Peyer's patch (tissue), 4 donors: ENCODE results near the gene CYP4F12. TPM values are rescaled to one million over a fixed set of nuclear protein-coding genes. Genes with fewer than 3 reads are reported as not detected.

ENCODE experiments used
- DNase-seq, 3 donors: peaks; one replicate each; pipeline ENCODE4 v3.0.0-alpha.2; 2017 to 2019
- H3K27ac ChIP-seq, 4 donors: fragments of 200-600 bp; sonication (generic); one replicate each; pipeline ENCODE4 v1.5.1; 2016 to 2019
- H3K27me3 ChIP-seq, 2 donors: fragments of 200-600 bp; sonication (generic); one replicate each; pipeline ENCODE4 v1.5.1; 2019
- H3K36me3 ChIP-seq, 3 donors: fragments of 200-600 bp; sonication (generic); one replicate each; pipeline ENCODE4 v1.5.1; 2016 to 2019
- H3K4me1 ChIP-seq, 4 donors: fragments of 200-600 bp; sonication (generic); one replicate each; pipeline ENCODE4 v1.5.1; 2016 to 2019
- H3K4me3 ChIP-seq, 4 donors: fragments of 200-600 bp; sonication (generic); 1 replicate in 3 of 4; 2 replicates in 1 of 4; pipeline ENCODE4 v1.5.1; 2016 to 2019; ENCODE audit warnings: mild to moderate bottlenecking in 1 of 4
- H3K9me3 ChIP-seq, 4 donors: fragments of 200-600 bp; sonication (generic); one replicate each; pipeline ENCODE4 v1.5.1; 2016 to 2019; ENCODE audit warnings: mild to moderate bottlenecking in 1 of 4
- POLR2A ChIP-seq, 2 donors: fragments of 450-650 bp; IDR thresholded peaks; one replicate each; pipeline ENCODE4 v1.5.1; 2017; ENCODE audit warnings: antibody characterized with exemption in 2 of 2, mild to moderate bottlenecking in 2 of 2, moderate library complexity in 2 of 2
- total RNA-seq, 4 donors: library from RNA; depleted of rRNA; stranded (reverse); fragments of >200 nt; gene quantifications; one replicate each; pipeline ENCODE4 v1.1.0, GENCODE V29; 2016
- TF ChIP-seq, protein P1 (sequence below), 6 experiments: fragments of 450-650 bp in 4 of 6; fragments of 200-600 bp in 2 of 6; sonication (generic) in 1 of 6; IDR thresholded peaks; one replicate each; pipeline ENCODE4 v1.5.1; 2017 to 2019; ENCODE audit warnings: antibody characterized with exemption in 6 of 6, mild to moderate bottlenecking in 3 of 6, moderate library complexity in 1 of 6

CYP4F12 gene
- total RNA-seq, 4 donors from 2014 or later: 64.4 to 736 (median 551) TPM

GRCh38 chr19:15702534-15702930, 29.6 kb downstream of the CYP4F12 start:
- Histone ChIP-seq H3K9me3 (no peaks in the 10 kb centered on the region), H3K27ac (peak overlapping the region in 3 of 4 donors; percentile 55 to 95 (median 90)), H3K36me3 (peaks cover 0 to 23% (median 0%) of the 10 kb centered on the region in 3 donors), H3K4me3 (peak overlapping the region in 1 of 4 donors; percentile 9), H3K4me1 (peaks cover 0 to 30% (median 6%) of the 10 kb centered on the region in 4 donors), H3K27me3 (no peaks in the 10 kb centered on the region)
- TF ChIP-seq POLR2A (IDR thresholded peaks at IDR 0.05): no peak
- TF ChIP-seq, protein P1, sequence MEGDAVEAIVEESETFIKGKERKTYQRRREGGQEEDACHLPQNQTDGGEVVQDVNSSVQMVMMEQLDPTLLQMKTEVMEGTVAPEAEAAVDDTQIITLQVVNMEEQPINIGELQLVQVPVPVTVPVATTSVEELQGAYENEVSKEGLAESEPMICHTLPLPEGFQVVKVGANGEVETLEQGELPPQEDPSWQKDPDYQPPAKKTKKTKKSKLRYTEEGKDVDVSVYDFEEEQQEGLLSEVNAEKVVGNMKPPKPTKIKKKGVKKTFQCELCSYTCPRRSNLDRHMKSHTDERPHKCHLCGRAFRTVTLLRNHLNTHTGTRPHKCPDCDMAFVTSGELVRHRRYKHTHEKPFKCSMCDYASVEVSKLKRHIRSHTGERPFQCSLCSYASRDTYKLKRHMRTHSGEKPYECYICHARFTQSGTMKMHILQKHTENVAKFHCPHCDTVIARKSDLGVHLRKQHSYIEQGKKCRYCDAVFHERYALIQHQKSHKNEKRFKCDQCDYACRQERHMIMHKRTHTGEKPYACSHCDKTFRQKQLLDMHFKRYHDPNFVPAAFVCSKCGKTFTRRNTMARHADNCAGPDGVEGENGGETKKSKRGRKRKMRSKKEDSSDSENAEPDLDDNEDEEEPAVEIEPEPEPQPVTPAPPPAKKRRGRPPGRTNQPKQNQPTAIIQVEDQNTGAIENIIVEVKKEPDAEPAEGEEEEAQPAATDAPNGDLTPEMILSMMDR (IDR thresholded peaks at IDR 0.05): peak in 3 of 6 experiments; percentile 53 to 60 (median 60)
- DNase-seq: peak; percentile 34 to 92 (median 88)

- TF ChIP-seq, protein P1 (IDR thresholded peaks at IDR 0.05): no peak
- no peak for TF ChIP-seq POLR2A (IDR thresholded peaks at IDR 0.05)
- Histone ChIP-seq H3K27ac (no peak overlapping the region), H3K27me3 (no peaks in the 10 kb centered on the region), H3K36me3 (no peaks in the 10 kb centered on the region), H3K9me3 (no peaks in the 10 kb centered on the region), H3K4me3 (no peak overlapping the region), H3K4me1 (no peaks in the 10 kb centered on the region)
- DNase-seq: no peak
These were observed 41.8 kb downstream of the CYP4F12 start for GRCh38 chr19:15714638-15715037.

GRCh38 chr19:15715642-15716041, 42.8 kb downstream of the CYP4F12 start:
- DNase-seq: no peak
- Histone ChIP-seq H3K27me3 (no peaks in the 10 kb centered on the region), H3K4me3 (no peak overlapping the region), H3K27ac (peak overlapping the region in 1 of 4 donors; percentile 61), H3K36me3 (no peaks in the 10 kb centered on the region), H3K9me3 (no peaks in the 10 kb centered on the region), H3K4me1 (no peaks in the 10 kb centered on the region)
- no peak for TF ChIP-seq POLR2A (IDR thresholded peaks at IDR 0.05)
- TF ChIP-seq, protein P1 (IDR thresholded peaks at IDR 0.05): no peak

GRCh38 chr19:15717809-15718208, 44.9 kb downstream of the CYP4F12 start:
- H3K4me3 ChIP-seq: no peak overlapping the region
- no peaks in the 10 kb centered on the region for H3K27me3 ChIP-seq
- H3K36me3 ChIP-seq: no peaks in the 10 kb centered on the region
- H3K27ac ChIP-seq: no peak overlapping the region
- DNase-seq: no peak
- no peaks in the 10 kb centered on the region for H3K4me1 ChIP-seq
- H3K9me3 ChIP-seq: no peaks in the 10 kb centered on the region
- TF ChIP-seq POLR2A (IDR thresholded peaks at IDR 0.05): no peak
- TF ChIP-seq, protein P1 (IDR thresholded peaks at IDR 0.05): no peak

DNA sequence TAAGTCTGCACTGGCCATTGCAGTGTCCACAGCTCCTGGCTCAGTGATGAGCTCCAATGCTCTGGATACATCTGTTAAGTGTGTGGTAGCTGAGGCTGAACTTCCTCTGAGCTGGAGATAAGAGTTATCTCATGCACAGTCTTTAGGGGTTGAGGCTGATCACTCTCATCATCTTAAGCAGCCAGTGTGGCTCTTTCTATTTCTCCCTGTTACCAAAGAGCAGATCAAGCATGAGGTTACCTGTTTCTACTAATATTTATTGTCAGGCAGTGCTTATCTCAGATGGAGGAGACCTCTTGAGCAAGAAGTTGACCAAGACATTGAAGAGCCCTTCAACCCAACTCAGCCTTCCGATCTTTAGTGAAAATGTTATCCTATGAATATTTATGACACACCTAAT, 48.4 kb downstream of the CYP4F12 start:
- Histone ChIP-seq H3K9me3 (no peaks in the 10 kb centered on the region), H3K4me3 (no peak overlapping the region), H3K4me1 (no peaks in the 10 kb centered on the region), H3K36me3 (no peaks in the 10 kb centered on the region), H3K27ac (no peak overlapping the region), H3K27me3 (no peaks in the 10 kb centered on the region)
- no peak for TF ChIP-seq POLR2A (IDR thresholded peaks at IDR 0.05)
- TF ChIP-seq, protein P1 (IDR thresholded peaks at IDR 0.05): no peak
- no peak for DNase-seq

GRCh38 chr19:15722956-15723355, 50.1 kb downstream of the CYP4F12 start:
- Histone ChIP-seq H3K27me3 (no peaks in the 10 kb centered on the region), H3K4me3 (no peak overlapping the region), H3K36me3 (no peaks in the 10 kb centered on the region), H3K27ac (no peak overlapping the region), H3K4me1 (no peaks in the 10 kb centered on the region), H3K9me3 (no peaks in the 10 kb centered on the region)
- no peak for TF ChIP-seq POLR2A (IDR thresholded peaks at IDR 0.05)
- no peak for DNase-seq
